ENCODE measurements around the gene UNC13C.

DNA sequence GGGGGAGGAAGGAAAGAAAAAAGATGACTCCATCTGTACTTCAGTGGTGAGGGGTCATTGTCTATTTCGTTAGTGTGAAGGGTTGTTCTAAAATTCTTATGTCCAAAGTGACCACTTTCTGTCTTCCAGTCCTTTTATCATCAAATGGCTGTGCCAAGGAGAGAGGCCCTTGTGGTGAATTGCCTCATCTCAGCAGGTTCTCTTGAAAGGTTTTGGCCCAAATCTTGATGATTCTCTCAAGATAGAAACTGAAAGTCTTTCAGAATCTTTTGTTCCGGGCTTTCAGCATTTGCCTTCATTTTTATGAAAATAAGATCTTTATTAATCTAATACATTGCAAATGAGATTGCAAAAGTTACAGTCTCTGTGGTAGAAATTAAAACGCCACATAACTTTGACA, 642.7 kb downstream of the UNC13C start:
- TF ChIP-seq, protein P1, sequence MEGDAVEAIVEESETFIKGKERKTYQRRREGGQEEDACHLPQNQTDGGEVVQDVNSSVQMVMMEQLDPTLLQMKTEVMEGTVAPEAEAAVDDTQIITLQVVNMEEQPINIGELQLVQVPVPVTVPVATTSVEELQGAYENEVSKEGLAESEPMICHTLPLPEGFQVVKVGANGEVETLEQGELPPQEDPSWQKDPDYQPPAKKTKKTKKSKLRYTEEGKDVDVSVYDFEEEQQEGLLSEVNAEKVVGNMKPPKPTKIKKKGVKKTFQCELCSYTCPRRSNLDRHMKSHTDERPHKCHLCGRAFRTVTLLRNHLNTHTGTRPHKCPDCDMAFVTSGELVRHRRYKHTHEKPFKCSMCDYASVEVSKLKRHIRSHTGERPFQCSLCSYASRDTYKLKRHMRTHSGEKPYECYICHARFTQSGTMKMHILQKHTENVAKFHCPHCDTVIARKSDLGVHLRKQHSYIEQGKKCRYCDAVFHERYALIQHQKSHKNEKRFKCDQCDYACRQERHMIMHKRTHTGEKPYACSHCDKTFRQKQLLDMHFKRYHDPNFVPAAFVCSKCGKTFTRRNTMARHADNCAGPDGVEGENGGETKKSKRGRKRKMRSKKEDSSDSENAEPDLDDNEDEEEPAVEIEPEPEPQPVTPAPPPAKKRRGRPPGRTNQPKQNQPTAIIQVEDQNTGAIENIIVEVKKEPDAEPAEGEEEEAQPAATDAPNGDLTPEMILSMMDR (conservative IDR thresholded peaks at IDR 0.05; ENCODE audit: low read length), result no peak
- no peak for TF ChIP-seq EZH2phosphoT487 (IDR thresholded peaks at IDR 0.05; ENCODE audit: borderline replicate concordance, low read depth, low read length)

Measured in OCI-LY7 (cell line).